Testis (tissue), 3 donors: Measurements from ENCODE around the gene ZNF716. TPM values are rescaled to one million over a fixed set of nuclear protein-coding genes. Genes with fewer than 3 reads are reported as not detected.

Source experiments
- DNase-seq: peaks from one replicate; pipeline ENCODE4 v3.0.0-alpha.2; 2019
- H3K27ac ChIP-seq, 2 donors: fragments of 200-600 bp; sonication (generic); one replicate each; pipeline ENCODE4 v1.5.1; 2019
- H3K27me3 ChIP-seq: fragments of 200-600 bp; sonication (generic); one replicate; pipeline ENCODE4 v1.5.1; 2019
- H3K36me3 ChIP-seq: fragments of 200-600 bp; sonication (generic); one replicate; pipeline ENCODE4 v1.5.1; 2017; ENCODE audit warnings: low read depth; ENCODE audit errors: missing control alignments
- H3K4me1 ChIP-seq: fragments of 200-600 bp; sonication (generic); one replicate; pipeline ENCODE4 v1.5.1; 2019
- H3K4me3 ChIP-seq, 2 donors: fragments of 200-600 bp; sonication (generic); one replicate each; pipeline ENCODE4 v1.5.1; 2017 to 2019
- H3K9me3 ChIP-seq: fragments of 200-600 bp; sonication (generic); one replicate; pipeline ENCODE4 v1.5.1; 2017
- CTCF ChIP-seq, 3 experiments: fragments of 450-650 bp in 2 of 3; fragments of 200-600 bp in 1 of 3; sonication (generic) in 1 of 3; IDR thresholded peaks; one replicate each; pipeline ENCODE4 v1.5.1; 2016 to 2019; ENCODE audit warnings: antibody characterized with exemption in 3 of 3, mild to moderate bottlenecking in 2 of 3, moderate library complexity in 1 of 3
- POLR2A ChIP-seq: fragments of 450-650 bp; IDR thresholded peaks from one replicate; pipeline ENCODE4 v1.6.1; 2017; ENCODE audit warnings: antibody characterized with exemption, mild to moderate bottlenecking, moderate library complexity
- WGBS, 2 donors: methylation state at CpG; one replicate each; pipeline ENCODE4 v1.1.5; 2018; 5-methylcytosine and 5-hydroxymethylcytosine counted together
- intact Hi-C: fragments of 100-400 bp; cut with DNase I; formaldehyde crosslinking; loops from one replicate; pipeline ENCODE4 v1.15.1; 2023; ENCODE audit warnings: low total_unique reads
- polyA plus RNA-seq: library from polyadenylated mRNA; stranded (reverse); fragments of 350-450 nt; fragmentation: Illumina TruSeq; extraction: RNeasy Lipid Tissue Mini Kit (QIAGEN cat#74804); gene quantifications from one replicate; pipeline ENCODE4 v1.2.3, GENCODE V29; 2014; ENCODE audit warnings: low read depth, low replicate concordance; ENCODE audit not compliant: insufficient read depth
- total RNA-seq, 2 donors: library from RNA; depleted of rRNA; stranded (reverse); fragments of >200 nt; gene quantifications; one replicate each; pipeline ENCODE4 v1.2.3, GENCODE V29; 2016

ZNF716 gene
- total and polyA plus RNA-seq, 3 donors from 2014 or later = 0.24 to 1.0 (median 0.68) TPM

- no peak for TF ChIP-seq POLR2A
- TF ChIP-seq CTCF (IDR thresholded peaks at IDR 0.05) = peak; percentile 61 to 77 (median 77)
- no peaks in the 10 kb centered on the region for H3K4me1 ChIP-seq
- no peaks in the 10 kb centered on the region for H3K27me3 ChIP-seq
- H3K36me3 ChIP-seq = no peaks in the 10 kb centered on the region
- H3K4me3 ChIP-seq = peak overlapping the region in 1 of 2 donors; percentile 46
- H3K27ac ChIP-seq = no peak overlapping the region
- intact Hi-C loops = no loop called here
- no peaks in the 10 kb centered on the region for H3K9me3 ChIP-seq
- 55% methylated on average over 22 of the region's 29 CpGs; no CpG with 5 or more reads in 1 of the 2 donors for WGBS, 2 donors
- DNase-seq = peak; percentile 61
Observed at GRCh38 chr7:57425969-57426628, 23.9 kb upstream of the ZNF716 start.

- H3K4me3 ChIP-seq = no peak overlapping the region
- intact Hi-C loops = no loop called here
- 72% methylated on average over 9 of the region's 11 CpGs; no CpG with 5 or more reads in 1 of the 2 donors for WGBS, 2 donors
- no peaks in the 10 kb centered on the region for H3K9me3 ChIP-seq
- H3K4me1 ChIP-seq = no peaks in the 10 kb centered on the region
- no peak overlapping the region for H3K27ac ChIP-seq
- no peaks in the 10 kb centered on the region for H3K27me3 ChIP-seq
- H3K36me3 ChIP-seq = no peaks in the 10 kb centered on the region
- DNase-seq = no peak
- TF ChIP-seq POLR2A (no peak), CTCF (IDR thresholded peaks at IDR 0.05) (no peak)
Observed at GRCh38 chr7:57426629-57427003, 23.4 kb upstream of the ZNF716 start.

- H3K36me3 ChIP-seq = no peaks in the 10 kb centered on the region
- TF ChIP-seq CTCF (IDR thresholded peaks at IDR 0.05) = no peak
- no peak for TF ChIP-seq POLR2A
- intact Hi-C loops = no loop called here
Observed at GRCh38 chr7:57427146-57427545, 22.8 kb upstream of the ZNF716 start.

GRCh38 chr7:57427594-57427993 lies 22.4 kb upstream of the ZNF716 start:
- Histone ChIP-seq H3K36me3 (no peaks in the 10 kb centered on the region), H3K27me3 (no peaks in the 10 kb centered on the region), H3K27ac (no peak overlapping the region), H3K4me3 (no peak overlapping the region), H3K4me1 (no peaks in the 10 kb centered on the region), H3K9me3 (no peaks in the 10 kb centered on the region)
- no peak for DNase-seq
- TF ChIP-seq POLR2A (no peak), CTCF (IDR thresholded peaks at IDR 0.05) (no peak)
- WGBS, 2 donors = 52 to 90% methylated on average over 3 to 7 of the region's 8 CpGs
- intact Hi-C loops = no loop called here

More at GRCh38 chr7:57427146-57427545, 22.8 kb upstream of the ZNF716 start:
- DNase-seq = no peak
- Histone ChIP-seq H3K9me3 (no peaks in the 10 kb centered on the region), H3K4me1 (no peaks in the 10 kb centered on the region), H3K27me3 (no peaks in the 10 kb centered on the region), H3K27ac (no peak overlapping the region), H3K4me3 (no peak overlapping the region)
- 44 to 77% methylated on average over 2 to 8 of the region's 10 CpGs for WGBS, 2 donors

- no peak for DNase-seq
- H3K4me1 ChIP-seq = no peaks in the 10 kb centered on the region
- no peaks in the 10 kb centered on the region for H3K27me3 ChIP-seq
- no peaks in the 10 kb centered on the region for H3K36me3 ChIP-seq
- intact Hi-C loops = no loop called here
- no peak for TF ChIP-seq POLR2A
- TF ChIP-seq CTCF (IDR thresholded peaks at IDR 0.05) = no peak
- no peak overlapping the region for H3K4me3 ChIP-seq
- no peaks in the 10 kb centered on the region for H3K9me3 ChIP-seq
- no peak overlapping the region for H3K27ac ChIP-seq
- WGBS, 2 donors = 61 to 62% methylated on average over 3 of the region's 3 CpGs
Observed at GRCh38 chr7:57432583-57432982, 17.4 kb upstream of the ZNF716 start.
